ENCODE data around the gene FTCDNL1. TPM values are rescaled to one million over a fixed set of nuclear protein-coding genes. Genes with fewer than 3 reads are reported as not detected.

FTCDNL1 gene
- total and polyA plus RNA-seq, 2 of the 13 experiments (the other 11 are each of a cell fraction or from before 2014, with no cell fraction given): 0.98 to 1.4 TPM

DNA sequence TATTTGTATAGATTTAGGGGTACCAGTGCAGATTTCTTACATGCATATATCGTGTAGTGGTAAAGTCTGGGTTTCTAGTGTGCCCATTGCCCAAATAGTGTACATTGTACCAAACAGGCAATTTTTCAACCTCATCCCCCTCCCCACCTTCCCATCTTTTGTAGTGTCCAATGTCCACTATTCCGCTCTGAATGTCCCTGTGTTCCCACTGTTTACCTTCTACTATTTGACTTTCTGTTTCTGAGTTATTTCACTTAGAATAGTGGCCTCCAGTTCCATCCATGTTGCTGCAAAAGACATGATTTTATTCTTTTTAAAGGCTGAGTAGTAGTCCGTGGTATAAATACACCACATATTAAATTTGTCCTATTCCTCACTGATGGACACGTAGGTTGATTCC, 132.9 kb downstream of the FTCDNL1 start (continued):
- TF ChIP-seq, protein P1, sequence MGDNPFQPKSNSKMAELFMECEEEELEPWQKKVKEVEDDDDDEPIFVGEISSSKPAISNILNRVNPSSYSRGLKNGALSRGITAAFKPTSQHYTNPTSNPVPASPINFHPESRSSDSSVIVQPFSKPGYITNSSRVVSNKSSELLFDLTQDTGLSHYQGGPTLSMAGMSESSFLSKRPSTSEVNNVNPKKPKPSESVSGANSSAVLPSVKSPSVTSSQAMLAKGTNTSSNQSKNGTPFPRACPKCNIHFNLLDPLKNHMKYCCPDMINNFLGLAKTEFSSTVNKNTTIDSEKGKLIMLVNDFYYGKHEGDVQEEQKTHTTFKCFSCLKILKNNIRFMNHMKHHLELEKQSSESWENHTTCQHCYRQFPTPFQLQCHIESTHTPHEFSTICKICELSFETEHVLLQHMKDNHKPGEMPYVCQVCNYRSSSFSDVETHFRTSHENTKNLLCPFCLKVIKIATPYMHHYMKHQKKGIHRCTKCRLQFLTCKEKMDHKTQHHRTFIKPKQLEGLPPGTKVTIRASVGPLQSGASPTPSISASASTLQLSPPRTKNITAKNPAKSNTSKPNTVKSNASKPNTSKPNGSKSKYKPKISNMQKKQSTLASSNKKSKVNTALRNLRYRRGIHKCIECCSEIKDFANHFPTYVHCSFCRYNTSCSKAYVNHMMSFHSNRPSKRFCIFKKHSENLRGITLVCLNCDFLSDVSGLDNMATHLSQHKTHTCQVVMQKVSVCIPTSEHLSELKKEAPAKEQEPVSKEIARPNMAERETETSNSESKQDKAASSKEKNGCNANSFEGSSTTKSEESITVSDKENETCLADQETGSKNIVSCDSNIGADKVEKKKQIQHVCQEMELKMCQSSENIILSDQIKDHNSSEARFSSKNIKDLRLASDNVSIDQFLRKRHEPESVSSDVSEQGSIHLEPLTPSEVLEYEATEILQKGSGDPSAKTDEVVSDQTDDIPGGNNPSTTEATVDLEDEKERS (CRISPR knock-in tag; IDR thresholded peaks at IDR 0.05): 0 out of 2 replicates have a peak, but pooled peaks have one; percentile 68
- TF ChIP-seq ZNF30 (CRISPR knock-in tag; IDR thresholded peaks at IDR 0.05) (no peak), ZMYM4 (CRISPR knock-in tag; IDR thresholded peaks at IDR 0.05) (peak; percentile 74), FOXK2 (IDR thresholded peaks at IDR 0.05) (peak; percentile 60; the same call in 1 of the 2 replicates), KAT8 (CRISPR knock-in tag; IDR thresholded peaks at IDR 0.05) (no peak), HDAC2 (CRISPR knock-in tag; IDR thresholded peaks at IDR 0.05) (peak; percentile 66; the same call in 1 of the 2 replicates), YEATS2 (CRISPR knock-in tag; IDR thresholded peaks at IDR 0.05; ENCODE audit: borderline replicate concordance) (no peak), FOXJ3 (CRISPR knock-in tag; IDR thresholded peaks at IDR 0.05; ENCODE audit: borderline replicate concordance) (peak; percentile 85; the same call in 1 of the 2 replicates), PHF21A (CRISPR knock-in tag; IDR thresholded peaks at IDR 0.05) (peak; percentile 43; the same call in 1 of the 2 replicates)
- TF ChIP-seq, protein P2, sequence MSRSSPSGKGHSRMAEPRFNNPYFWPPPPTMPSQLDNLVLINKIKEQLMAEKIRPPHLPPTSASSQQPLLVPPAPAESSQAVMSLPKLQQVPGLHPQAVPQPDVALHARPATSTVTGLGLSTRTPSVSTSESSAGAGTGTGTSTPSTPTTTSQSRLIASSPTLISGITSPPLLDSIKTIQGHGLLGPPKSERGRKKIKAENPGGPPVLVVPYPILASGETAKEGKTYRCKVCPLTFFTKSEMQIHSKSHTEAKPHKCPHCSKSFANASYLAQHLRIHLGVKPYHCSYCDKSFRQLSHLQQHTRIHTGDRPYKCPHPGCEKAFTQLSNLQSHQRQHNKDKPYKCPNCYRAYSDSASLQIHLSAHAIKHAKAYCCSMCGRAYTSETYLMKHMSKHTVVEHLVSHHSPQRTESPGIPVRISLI (CRISPR knock-in tag; IDR thresholded peaks at IDR 0.05; ENCODE audit: borderline replicate concordance): peak; percentile 86; the same call in 1 of the 2 replicates
- TF ChIP-seq, protein P3, sequence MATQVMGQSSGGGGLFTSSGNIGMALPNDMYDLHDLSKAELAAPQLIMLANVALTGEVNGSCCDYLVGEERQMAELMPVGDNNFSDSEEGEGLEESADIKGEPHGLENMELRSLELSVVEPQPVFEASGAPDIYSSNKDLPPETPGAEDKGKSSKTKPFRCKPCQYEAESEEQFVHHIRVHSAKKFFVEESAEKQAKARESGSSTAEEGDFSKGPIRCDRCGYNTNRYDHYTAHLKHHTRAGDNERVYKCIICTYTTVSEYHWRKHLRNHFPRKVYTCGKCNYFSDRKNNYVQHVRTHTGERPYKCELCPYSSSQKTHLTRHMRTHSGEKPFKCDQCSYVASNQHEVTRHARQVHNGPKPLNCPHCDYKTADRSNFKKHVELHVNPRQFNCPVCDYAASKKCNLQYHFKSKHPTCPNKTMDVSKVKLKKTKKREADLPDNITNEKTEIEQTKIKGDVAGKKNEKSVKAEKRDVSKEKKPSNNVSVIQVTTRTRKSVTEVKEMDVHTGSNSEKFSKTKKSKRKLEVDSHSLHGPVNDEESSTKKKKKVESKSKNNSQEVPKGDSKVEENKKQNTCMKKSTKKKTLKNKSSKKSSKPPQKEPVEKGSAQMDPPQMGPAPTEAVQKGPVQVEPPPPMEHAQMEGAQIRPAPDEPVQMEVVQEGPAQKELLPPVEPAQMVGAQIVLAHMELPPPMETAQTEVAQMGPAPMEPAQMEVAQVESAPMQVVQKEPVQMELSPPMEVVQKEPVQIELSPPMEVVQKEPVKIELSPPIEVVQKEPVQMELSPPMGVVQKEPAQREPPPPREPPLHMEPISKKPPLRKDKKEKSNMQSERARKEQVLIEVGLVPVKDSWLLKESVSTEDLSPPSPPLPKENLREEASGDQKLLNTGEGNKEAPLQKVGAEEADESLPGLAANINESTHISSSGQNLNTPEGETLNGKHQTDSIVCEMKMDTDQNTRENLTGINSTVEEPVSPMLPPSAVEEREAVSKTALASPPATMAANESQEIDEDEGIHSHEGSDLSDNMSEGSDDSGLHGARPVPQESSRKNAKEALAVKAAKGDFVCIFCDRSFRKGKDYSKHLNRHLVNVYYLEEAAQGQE (IDR thresholded peaks at IDR 0.05; ENCODE audit: borderline replicate concordance in 1 of 2, low read depth in 1 of 2, low read length in 2 of 2): peak in 1 of 2 experiments; percentile 38; a peak in 1 of 4 replicates
- TF ChIP-seq, protein P4, sequence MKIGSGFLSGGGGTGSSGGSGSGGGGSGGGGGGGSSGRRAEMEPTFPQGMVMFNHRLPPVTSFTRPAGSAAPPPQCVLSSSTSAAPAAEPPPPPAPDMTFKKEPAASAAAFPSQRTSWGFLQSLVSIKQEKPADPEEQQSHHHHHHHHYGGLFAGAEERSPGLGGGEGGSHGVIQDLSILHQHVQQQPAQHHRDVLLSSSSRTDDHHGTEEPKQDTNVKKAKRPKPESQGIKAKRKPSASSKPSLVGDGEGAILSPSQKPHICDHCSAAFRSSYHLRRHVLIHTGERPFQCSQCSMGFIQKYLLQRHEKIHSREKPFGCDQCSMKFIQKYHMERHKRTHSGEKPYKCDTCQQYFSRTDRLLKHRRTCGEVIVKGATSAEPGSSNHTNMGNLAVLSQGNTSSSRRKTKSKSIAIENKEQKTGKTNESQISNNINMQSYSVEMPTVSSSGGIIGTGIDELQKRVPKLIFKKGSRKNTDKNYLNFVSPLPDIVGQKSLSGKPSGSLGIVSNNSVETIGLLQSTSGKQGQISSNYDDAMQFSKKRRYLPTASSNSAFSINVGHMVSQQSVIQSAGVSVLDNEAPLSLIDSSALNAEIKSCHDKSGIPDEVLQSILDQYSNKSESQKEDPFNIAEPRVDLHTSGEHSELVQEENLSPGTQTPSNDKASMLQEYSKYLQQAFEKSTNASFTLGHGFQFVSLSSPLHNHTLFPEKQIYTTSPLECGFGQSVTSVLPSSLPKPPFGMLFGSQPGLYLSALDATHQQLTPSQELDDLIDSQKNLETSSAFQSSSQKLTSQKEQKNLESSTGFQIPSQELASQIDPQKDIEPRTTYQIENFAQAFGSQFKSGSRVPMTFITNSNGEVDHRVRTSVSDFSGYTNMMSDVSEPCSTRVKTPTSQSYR (CRISPR knock-in tag; IDR thresholded peaks at IDR 0.05; ENCODE audit: borderline replicate concordance): peak; percentile 49; the same call in 1 of the 2 replicates
